Panc1 (cell line): Measurements from ENCODE around the gene UGT1A10.

Experiments used
- CTCF ChIP-seq: fragments of 450-650 bp; IDR thresholded peaks from 2 replicates; pipeline ENCODE4 v1.5.1; 2017; ENCODE audit warnings: mild to moderate bottlenecking
- POLR2AphosphoS5 ChIP-seq: IDR thresholded peaks from 2 replicates; pipeline ENCODE4 v1.6.1; 2012; ENCODE audit warnings: mild to moderate bottlenecking, low read depth, low read length, moderate library complexity
- SIN3A ChIP-seq: IDR thresholded peaks from 2 replicates; pipeline ENCODE4 v1.6.1; 2012; ENCODE audit warnings: low read depth, mild to moderate bottlenecking, low read length, moderate library complexity, borderline replicate concordance; ENCODE audit not compliant: insufficient read depth

- TF ChIP-seq SIN3A (no peak), CTCF (no peak), POLR2AphosphoS5 (no peak)
Observed at GRCh38 chr2:233803292-233803911, 167.2 kb downstream of the UGT1A10 start.
